ENCODE measurements around the gene YWHAQ.

DNA sequence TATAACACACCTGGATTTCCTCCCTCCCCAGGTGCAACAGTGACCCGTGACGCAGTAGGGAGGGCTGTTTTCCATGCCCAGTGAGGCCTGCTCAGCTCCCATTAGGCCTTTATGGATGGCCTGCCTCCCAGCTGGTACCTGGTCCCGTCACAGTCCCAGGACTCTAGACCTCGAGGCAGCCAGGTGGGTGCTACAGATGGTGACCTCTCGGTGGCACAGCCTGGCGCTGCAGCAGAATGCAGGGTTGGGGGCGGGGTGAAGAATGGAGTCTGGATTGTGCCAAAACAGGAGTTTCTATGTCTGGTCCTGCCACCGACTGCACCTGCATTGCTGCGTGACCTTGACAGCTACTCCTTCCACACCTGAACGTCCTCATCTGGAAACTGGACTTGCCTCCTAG lies 18.0 kb upstream of the YWHAQ start:
- TF ChIP-seq FOXP2 (optimal IDR thresholded peaks at IDR 0.05; ENCODE audit: control extremely low read depth, extremely low read length, insufficient read depth) = no peak
- no peak for TF ChIP-seq EZH2 (IDR thresholded peaks at IDR 0.05)
- TF ChIP-seq POLR2AphosphoS5 (IDR thresholded peaks at IDR 0.05; ENCODE audit: borderline replicate concordance, low read depth, low read length) = no peak

Data from SK-N-MC (cell line).